HEK293 (cell line): ENCODE measurements around the gene PRDM7.

Experiments
- BCL11B ChIP-seq: fragments of 450-650 bp; formaldehyde crosslinking; IDR thresholded peaks from 2 replicates; pipeline ENCODE4 v1.5.1; 2016; ENCODE audit warnings: low read depth, missing biosample characterization, missing genetic modification characterization
- EGR2 ChIP-seq: fragments of 450-650 bp; formaldehyde crosslinking; IDR thresholded peaks from 2 replicates; pipeline ENCODE4 v1.5.1; 2016; ENCODE audit warnings: low read depth, missing biosample characterization, missing genetic modification characterization
- GFI1B ChIP-seq: fragments of 450-650 bp; formaldehyde crosslinking; IDR thresholded peaks from 2 replicates; pipeline ENCODE4 v1.5.1; 2016; ENCODE audit warnings: missing biosample characterization, missing genetic modification characterization
- IKZF3 ChIP-seq: fragments of 450-650 bp; IDR thresholded peaks from 2 replicates; pipeline ENCODE4 v1.5.0; 2018; ENCODE audit warnings: missing biosample characterization, mild to moderate bottlenecking, missing genetic modification characterization, moderate library complexity
- KLF1 ChIP-seq: fragments of 450-650 bp; formaldehyde crosslinking; IDR thresholded peaks from 2 replicates; pipeline ENCODE4 v1.5.1; 2016; ENCODE audit warnings: missing biosample characterization, missing genetic modification characterization
- KLF8 ChIP-seq: fragments of 450-650 bp; formaldehyde crosslinking; IDR thresholded peaks from 2 replicates; pipeline ENCODE4 v1.5.1; 2016; ENCODE audit warnings: missing biosample characterization, missing genetic modification characterization
- KLF9 ChIP-seq: fragments of 450-650 bp; formaldehyde crosslinking; IDR thresholded peaks from 2 replicates; pipeline ENCODE4 v1.5.1; 2016; ENCODE audit warnings: missing biosample characterization, missing genetic modification characterization, low read depth
- MZF1 ChIP-seq: fragments of 450-650 bp; formaldehyde crosslinking; IDR thresholded peaks from 2 replicates; pipeline ENCODE4 v1.5.1; 2017; ENCODE audit warnings: missing biosample characterization, missing genetic modification characterization, borderline replicate concordance
- PRDM1 ChIP-seq: fragments of 450-650 bp; formaldehyde crosslinking; IDR thresholded peaks from 2 replicates; pipeline ENCODE4; 2016; ENCODE audit warnings: missing biosample characterization, missing genetic modification characterization
- PRDM6 ChIP-seq: fragments of 450-650 bp; formaldehyde crosslinking; IDR thresholded peaks from 2 replicates; pipeline ENCODE4 v1.5.1; 2017; ENCODE audit warnings: missing biosample characterization, missing genetic modification characterization
- WT1 ChIP-seq: fragments of 450-650 bp; formaldehyde crosslinking; IDR thresholded peaks from 2 replicates; pipeline ENCODE4 v1.5.1; 2016; ENCODE audit warnings: missing biosample characterization, missing genetic modification characterization
- ZBTB11 ChIP-seq: fragments of 450-650 bp; formaldehyde crosslinking; conservative IDR thresholded peaks from 2 replicates; pipeline ENCODE4 v1.5.1; 2016; ENCODE audit warnings: low read depth, missing biosample characterization, missing genetic modification characterization
- ZBTB17 ChIP-seq: fragments of 450-650 bp; formaldehyde crosslinking; IDR thresholded peaks from 2 replicates; pipeline ENCODE4 v1.5.1; 2016; ENCODE audit warnings: missing biosample characterization, missing genetic modification characterization
- ZEB2 ChIP-seq: fragments of 450-650 bp; formaldehyde crosslinking; IDR thresholded peaks from 2 replicates; pipeline ENCODE4 v1.5.1; 2016; ENCODE audit warnings: missing biosample characterization, missing genetic modification characterization
- ZFP41 ChIP-seq: fragments of 450-650 bp; formaldehyde crosslinking; IDR thresholded peaks from 2 replicates; pipeline ENCODE4 v1.5.1; 2016; ENCODE audit warnings: missing biosample characterization, missing genetic modification characterization, borderline replicate concordance
- ZNF121 ChIP-seq: fragments of 450-650 bp; formaldehyde crosslinking; IDR thresholded peaks from 2 replicates; pipeline ENCODE4 v1.5.1; 2016; ENCODE audit warnings: missing biosample characterization, missing genetic modification characterization
- ZNF239 ChIP-seq: fragments of 450-650 bp; formaldehyde crosslinking; IDR thresholded peaks from 2 replicates; pipeline ENCODE4 v1.5.1; 2016; ENCODE audit warnings: missing biosample characterization, missing genetic modification characterization
- ZNF274 ChIP-seq, 2 experiments: fragments of 200-500 bp in 1 of 2; fragments of 450-650 bp in 1 of 2; sonication (Bioruptor generic) in 1 of 2; formaldehyde crosslinking in 1 of 2; IDR thresholded peaks; 2 replicates each; pipeline versions ENCODE4 v1.5.1 to v1.6.1; 2014 to 2016; ENCODE audit warnings: borderline replicate concordance in 1 of 2, inconsistent platforms in 1 of 2, low read length in 1 of 2, missing biosample characterization in 1 of 2, missing genetic modification characterization in 1 of 2
- ZNF366 ChIP-seq: fragments of 450-650 bp; formaldehyde crosslinking; conservative IDR thresholded peaks from 2 replicates; pipeline ENCODE4 v1.5.1; 2016; ENCODE audit warnings: missing biosample characterization, missing genetic modification characterization
- ZNF423 ChIP-seq: fragments of 450-650 bp; formaldehyde crosslinking; IDR thresholded peaks from 2 replicates; pipeline ENCODE4 v1.5.1; 2016; ENCODE audit warnings: missing biosample characterization, missing genetic modification characterization
- ZNF529 ChIP-seq: fragments of 450-650 bp; formaldehyde crosslinking; IDR thresholded peaks from 2 replicates; pipeline ENCODE4 v1.5.1; 2017; ENCODE audit warnings: missing genetic modification characterization, missing biosample characterization; ENCODE audit not compliant: insufficient replicate concordance
- ZNF549 ChIP-seq: fragments of 450-650 bp; IDR thresholded peaks from 2 replicates; pipeline ENCODE4 v1.5.1; 2018; ENCODE audit warnings: missing biosample characterization, missing genetic modification characterization, mild to moderate bottlenecking, inconsistent platforms, moderate library complexity
- ZNF561 ChIP-seq: fragments of 450-650 bp; IDR thresholded peaks from 2 replicates; pipeline ENCODE4 v1.5.1; 2018; ENCODE audit warnings: missing biosample characterization, missing genetic modification characterization, borderline replicate concordance
- ZNF596 ChIP-seq: fragments of 450-650 bp; IDR thresholded peaks from 2 replicates; pipeline ENCODE4 v1.5.0; 2018; ENCODE audit warnings: missing biosample characterization, mild to moderate bottlenecking, missing genetic modification characterization, moderate library complexity
- ZNF660 ChIP-seq: fragments of 450-650 bp; IDR thresholded peaks from 2 replicates; pipeline ENCODE4 v1.5.1; 2018; ENCODE audit warnings: missing biosample characterization, mild to moderate bottlenecking, missing genetic modification characterization
- ZNF664 ChIP-seq: fragments of 450-650 bp; formaldehyde crosslinking; IDR thresholded peaks from 2 replicates; pipeline ENCODE4 v1.5.1; 2016; ENCODE audit warnings: missing biosample characterization, missing genetic modification characterization
- ZNF707 ChIP-seq: fragments of 450-650 bp; formaldehyde crosslinking; IDR thresholded peaks from 2 replicates; pipeline ENCODE4 v1.5.1; 2016; ENCODE audit warnings: missing biosample characterization, missing genetic modification characterization
- TF ChIP-seq, protein P1 (sequence below): fragments of 450-650 bp; formaldehyde crosslinking; IDR thresholded peaks from 2 replicates; pipeline ENCODE4 v1.5.1; 2016; ENCODE audit warnings: missing biosample characterization, missing genetic modification characterization, low read depth
- TF ChIP-seq, protein P2 (sequence below): fragments of 450-650 bp; formaldehyde crosslinking; optimal IDR thresholded peaks from 2 replicates; pipeline ENCODE3; 2016; ENCODE audit warnings: missing biosample characterization, mild to moderate bottlenecking, missing genetic modification characterization
- TF ChIP-seq, protein P3 (sequence below): fragments of 450-650 bp; formaldehyde crosslinking; IDR thresholded peaks from 2 replicates; pipeline ENCODE4 v1.5.1; 2016; ENCODE audit warnings: missing biosample characterization, missing genetic modification characterization

PRDM7 gene

DNA sequence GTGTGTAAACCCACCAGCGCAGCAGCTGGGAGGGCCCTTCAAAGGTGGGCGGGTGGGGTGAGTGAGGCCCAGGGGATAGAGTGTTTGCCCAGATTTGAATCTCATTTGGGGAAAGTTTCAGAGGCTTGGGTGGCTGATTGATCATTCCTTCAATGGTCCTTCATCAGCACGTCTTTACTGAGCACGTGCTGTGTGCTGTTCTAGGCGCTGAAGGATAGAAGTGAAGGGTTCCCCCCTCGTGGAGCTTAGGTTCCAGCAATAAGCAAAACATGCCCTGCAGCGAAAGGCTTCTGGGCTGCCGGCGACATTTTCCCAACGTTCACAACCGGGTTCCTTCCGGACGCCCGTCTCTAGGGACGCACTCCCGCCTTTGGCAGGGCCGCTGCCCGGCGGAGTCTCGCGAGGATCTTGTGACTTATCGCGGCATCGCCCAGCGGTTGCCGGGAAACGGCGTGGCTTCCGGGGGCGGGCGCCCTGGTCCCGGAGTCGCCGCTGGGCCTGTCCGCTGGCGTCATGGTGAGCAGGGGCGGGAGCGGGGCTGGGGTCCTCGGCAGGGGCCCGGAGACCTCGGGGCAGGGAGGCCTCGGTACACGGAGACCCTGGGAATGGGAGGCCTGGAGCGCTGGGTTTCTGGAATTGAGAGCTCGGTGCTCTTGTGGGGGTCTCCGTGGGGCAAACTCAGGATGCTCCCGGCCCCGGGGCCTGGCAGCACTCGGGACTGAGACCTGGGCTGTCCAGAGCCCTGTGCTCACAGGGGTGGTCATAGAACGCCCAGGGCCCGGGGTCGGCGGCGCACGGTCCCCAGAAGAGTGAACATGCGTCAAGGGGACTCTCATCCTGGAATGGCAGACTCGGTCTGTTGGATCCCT lies 54.7 kb downstream of the PRDM7 start (continued):
- TF ChIP-seq, protein P1, sequence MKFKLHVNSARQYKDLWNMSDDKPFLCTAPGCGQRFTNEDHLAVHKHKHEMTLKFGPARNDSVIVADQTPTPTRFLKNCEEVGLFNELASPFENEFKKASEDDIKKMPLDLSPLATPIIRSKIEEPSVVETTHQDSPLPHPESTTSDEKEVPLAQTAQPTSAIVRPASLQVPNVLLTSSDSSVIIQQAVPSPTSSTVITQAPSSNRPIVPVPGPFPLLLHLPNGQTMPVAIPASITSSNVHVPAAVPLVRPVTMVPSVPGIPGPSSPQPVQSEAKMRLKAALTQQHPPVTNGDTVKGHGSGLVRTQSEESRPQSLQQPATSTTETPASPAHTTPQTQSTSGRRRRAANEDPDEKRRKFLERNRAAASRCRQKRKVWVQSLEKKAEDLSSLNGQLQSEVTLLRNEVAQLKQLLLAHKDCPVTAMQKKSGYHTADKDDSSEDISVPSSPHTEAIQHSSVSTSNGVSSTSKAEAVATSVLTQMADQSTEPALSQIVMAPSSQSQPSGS (tag by site-specific recombination), result no peak
- TF ChIP-seq ZEB2 (tag by site-specific recombination) (peak; percentile 56; the same call in 1 of the 2 replicates), ZNF274 (IDR thresholded peaks at IDR 0.05; ENCODE audit: low read length) (no peak), ZNF274 (tag by site-specific recombination; IDR thresholded peaks at IDR 0.05; ENCODE audit: borderline replicate concordance) (no peak), WT1 (tag by site-specific recombination) (0 out of 2 replicates have a peak, but pooled peaks have one; percentile 18), ZNF366 (0 out of 2 replicates have a peak, but pooled peaks have one; percentile 35), ZNF549 (no peak), ZNF239 (tag by site-specific recombination) (no peak), ZNF529 (no peak), ZNF121 (tag by site-specific recombination) (no peak), IKZF3 (tag by site-specific recombination) (peak; percentile 75), BCL11B (no peak), KLF1 (tag by site-specific recombination) (peak; percentile 47; the same call in 1 of the 2 replicates), ZNF423 (tag by site-specific recombination) (0 out of 2 replicates have a peak, but pooled peaks have one; percentile 44), MZF1 (tag by site-specific recombination) (no peak), ZBTB11 (tag by site-specific recombination) (peak; percentile 84), PRDM6 (tag by site-specific recombination) (no peak), ZNF596 (tag by site-specific recombination) (no peak), PRDM1 (tag by site-specific recombination) (peak; percentile 80), ZFP41 (tag by site-specific recombination) (no peak), ZNF664 (tag by site-specific recombination) (peak; percentile 75; the same call in 1 of the 2 replicates), EGR2 (tag by site-specific recombination) (peak; percentile 44), KLF8 (tag by site-specific recombination) (peak; percentile 75; the same call in 1 of the 2 replicates), ZNF707 (tag by site-specific recombination) (no peak), ZBTB17 (tag by site-specific recombination) (peak; percentile 34; the same call in 1 of the 2 replicates), ZNF660 (tag by site-specific recombination) (peak; percentile 70), KLF9 (peak; percentile 47; the same call in 1 of the 2 replicates), GFI1B (tag by site-specific recombination) (peak; percentile 45; the same call in 1 of the 2 replicates), ZNF561 (tag by site-specific recombination) (peak; percentile 45; the same call in 1 of the 2 replicates)
- TF ChIP-seq, protein P2, sequence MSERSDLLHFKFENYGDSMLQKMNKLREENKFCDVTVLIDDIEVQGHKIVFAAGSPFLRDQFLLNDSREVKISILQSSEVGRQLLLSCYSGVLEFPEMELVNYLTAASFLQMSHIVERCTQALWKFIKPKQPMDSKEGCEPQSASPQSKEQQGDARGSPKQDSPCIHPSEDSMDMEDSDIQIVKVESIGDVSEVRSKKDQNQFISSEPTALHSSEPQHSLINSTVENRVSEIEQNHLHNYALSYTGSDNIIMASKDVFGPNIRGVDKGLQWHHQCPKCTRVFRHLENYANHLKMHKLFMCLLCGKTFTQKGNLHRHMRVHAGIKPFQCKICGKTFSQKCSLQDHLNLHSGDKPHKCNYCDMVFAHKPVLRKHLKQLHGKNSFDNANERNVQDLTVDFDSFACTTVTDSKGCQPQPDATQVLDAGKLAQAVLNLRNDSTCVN (tag by site-specific recombination), result peak; percentile 35
- TF ChIP-seq, protein P3, sequence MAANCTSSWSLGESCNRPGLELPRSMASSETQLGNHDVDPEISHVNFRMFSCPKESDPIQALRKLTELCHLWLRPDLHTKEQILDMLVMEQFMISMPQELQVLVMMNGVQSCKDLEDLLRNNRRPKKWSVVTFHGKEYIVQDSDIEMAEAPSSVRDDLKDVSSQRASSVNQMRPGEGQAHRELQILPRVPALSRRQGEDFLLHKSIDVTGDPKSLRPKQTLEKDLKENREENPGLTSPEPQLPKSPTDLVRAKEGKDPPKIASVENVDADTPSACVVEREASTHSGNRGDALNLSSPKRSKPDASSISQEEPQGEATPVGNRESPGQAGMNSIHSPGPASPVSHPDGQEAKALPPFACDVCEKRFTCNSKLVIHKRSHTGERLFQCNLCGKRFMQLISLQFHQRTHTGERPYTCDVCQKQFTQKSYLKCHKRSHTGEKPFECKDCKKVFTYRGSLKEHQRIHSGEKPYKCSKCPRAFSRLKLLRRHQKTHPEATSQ, result no peak
